ENCODE data around the gene NELL2.

- TF ChIP-seq USF2 (IDR thresholded peaks at IDR 0.05) (no peak), CTCF (IDR thresholded peaks at IDR 0.05) (no peak)
These were observed 17.8 kb downstream of the NELL2 start for GRCh38 chr12:44858226-44858855.

All from A549 (cell line).